NCI-H226 (cell line): ENCODE data around the gene WASF3.
A peak's percentile ranks its signal among the peaks of the same experiment; 100 is the strongest.
"Not testable (repeated sequence)": the region's sequence is repeated elsewhere in the genome, so short reads cannot be mapped to it uniquely, and the experiment has no call there.

Source experiments
- DNase-seq: peaks from one replicate; pipeline ENCODE4 v3.0.0-alpha.2; 2015

Gene WASF3

GRCh38 chr13:26590951-26591350 is 33.5 kb downstream of the WASF3 start:
- no peak for DNase-seq

DNA sequence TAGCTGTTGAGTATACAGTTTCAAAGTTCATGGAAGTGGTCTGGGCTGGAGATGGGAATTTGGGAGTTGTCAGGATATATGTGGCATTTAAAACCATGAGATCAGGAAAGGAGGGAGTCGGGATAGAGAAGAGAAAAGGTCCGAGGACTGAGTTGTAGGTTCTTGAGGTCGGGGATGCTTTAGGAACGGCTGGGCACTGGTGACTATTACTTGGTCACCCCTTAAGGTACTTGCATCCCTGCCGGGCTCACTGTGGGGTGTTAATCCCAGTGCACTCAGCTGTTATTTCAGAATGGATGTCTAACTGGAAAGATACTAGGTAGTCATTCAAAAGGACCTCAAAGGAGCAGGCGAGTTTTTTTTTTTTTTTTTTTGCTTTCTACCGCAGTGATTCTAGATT is 34.2 kb downstream of the WASF3 start:
- DNase-seq = no peak

GRCh38 chr13:26593661-26594060 is 36.2 kb downstream of the WASF3 start:
- DNase-seq = no peak

DNA sequence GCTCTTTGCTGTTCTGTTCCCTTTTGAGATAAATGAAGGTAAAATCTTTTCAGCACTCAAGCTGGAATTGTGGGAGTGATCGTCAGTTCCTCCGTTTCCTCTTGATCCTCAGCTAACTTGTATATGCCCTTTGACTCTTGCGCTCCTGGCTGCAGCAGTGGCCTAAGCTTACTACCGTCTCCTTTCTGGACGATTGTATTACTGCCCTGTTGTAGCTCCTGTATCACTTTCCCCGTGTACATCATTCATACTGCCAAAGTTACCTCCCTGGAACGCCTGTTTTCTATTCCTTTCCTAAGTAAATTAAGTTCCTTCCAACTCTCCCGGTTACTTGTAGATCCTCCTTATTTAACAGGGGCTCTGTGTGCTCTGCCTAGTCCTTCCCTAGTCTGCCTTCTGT is 36.9 kb downstream of the WASF3 start:
- no peak for DNase-seq

GRCh38 chr13:26596458-26596857 is 39.0 kb downstream of the WASF3 start:
- DNase-seq = no peak

DNA sequence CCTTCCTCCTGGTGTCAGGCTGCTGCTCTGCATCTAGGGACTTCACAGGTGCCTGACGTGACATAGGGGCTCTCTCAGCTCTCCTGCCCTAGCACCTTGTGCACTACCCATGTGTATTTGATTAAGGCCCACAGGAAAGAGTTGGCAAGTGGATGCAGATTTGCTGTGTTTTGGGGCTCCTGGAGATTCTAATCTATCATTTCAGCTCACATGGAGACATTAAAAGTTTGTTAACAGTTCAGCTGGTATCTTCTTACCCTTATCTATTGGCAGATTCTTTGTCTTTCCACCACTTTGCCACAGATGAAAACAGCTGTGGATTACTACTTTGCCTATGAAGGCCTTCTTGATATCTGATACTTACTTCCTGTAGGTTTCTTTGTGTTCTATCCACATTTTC is 41.9 kb downstream of the WASF3 start:
- DNase-seq = no peak

- DNase-seq = no peak
Measured at GRCh38 chr13:26599860-26600259, 42.4 kb downstream of the WASF3 start.

DNA sequence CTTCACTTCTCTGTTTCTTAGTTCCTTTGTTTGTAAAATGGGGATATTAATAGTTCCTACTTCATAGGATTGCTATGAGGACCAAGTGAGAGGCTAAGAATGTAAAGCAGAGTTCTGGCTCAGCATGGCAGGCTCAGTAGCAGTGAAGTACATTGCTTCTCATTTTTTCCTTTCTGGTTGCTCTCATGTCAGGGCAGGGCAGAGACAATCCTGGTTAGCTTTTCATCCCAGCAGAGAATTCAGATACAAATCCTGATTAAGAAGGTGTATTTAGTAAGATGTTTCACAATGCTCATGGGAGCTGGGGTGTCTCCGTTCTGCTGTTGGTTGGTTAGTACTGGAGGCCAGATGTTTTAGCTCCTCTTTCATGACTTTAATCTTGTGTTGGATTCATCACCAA is 42.9 kb downstream of the WASF3 start:
- DNase-seq = no peak

DNA sequence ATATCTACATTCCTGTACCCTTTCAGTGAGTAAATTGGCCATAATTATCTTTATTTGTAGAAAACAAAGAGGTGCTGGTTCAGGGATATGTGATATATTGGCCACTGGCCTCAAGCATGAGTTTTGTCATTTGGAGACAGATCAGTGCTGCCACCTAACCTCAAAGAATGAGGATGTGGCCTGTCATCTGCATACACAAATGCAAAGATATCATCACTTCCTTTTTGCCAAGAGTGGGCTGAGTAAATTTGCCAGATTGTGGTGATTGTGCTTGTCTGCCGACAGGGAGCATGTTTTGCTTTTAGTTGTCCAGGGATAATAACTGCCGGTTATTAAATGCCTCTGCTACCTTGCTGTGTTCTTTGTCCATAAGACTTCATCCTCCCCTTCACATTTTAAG is 44.2 kb downstream of the WASF3 start:
- DNase-seq = no peak

DNA sequence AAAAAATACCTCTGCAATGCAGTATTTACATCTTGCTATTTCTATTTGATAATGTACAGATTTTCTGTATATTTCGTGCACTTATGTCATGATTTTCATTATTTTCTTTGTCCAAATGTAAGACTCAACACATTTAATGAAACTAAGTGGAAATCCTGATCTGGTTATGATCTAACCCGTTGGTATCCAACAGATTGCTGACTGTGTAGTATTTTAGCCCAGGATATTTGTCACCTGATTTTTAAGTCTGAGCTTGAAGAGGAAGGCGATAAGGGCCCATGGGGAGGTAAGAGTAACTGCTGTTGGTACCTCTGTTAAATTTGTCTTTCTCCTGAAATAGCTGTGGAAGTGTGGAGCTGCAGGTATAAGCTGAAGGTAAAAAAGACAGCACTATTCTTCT is 45.3 kb downstream of the WASF3 start:
- no peak for DNase-seq

DNA sequence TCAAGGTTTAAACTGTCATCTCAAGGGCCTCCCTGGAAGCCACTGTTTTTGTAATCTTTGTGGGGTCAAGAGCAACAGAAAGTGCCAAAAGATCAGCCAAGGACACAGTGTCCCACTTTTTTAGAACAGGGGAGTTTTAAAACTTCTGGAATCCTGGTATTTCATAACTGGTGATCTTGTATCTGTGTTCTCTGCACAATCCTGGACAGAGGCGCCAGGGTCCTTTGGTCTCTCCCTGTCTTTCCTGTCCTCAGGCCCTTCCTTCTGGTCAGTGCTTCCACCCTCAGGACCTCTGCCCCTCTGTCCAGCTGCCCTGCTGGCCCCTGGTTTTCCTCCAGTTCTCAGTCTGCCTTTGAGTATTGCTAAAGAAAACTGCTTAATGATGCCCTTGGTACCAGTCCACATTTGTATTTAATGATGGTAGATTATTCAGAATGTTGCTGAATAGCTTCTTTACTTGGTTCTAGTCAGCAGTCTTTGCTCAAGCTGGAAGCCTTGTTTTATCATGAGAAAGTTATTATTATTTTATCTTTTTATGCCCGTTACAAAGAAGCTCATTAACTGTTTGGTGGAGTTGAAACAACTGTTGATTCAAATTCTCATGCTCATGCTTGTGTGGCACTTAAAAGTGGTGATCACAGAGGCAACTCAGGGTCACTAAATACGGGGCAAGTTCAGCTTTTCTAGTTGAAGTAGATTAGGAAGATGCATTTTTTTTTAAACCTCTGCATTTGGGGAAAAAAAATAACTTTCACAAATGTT is 47.5 kb downstream of the WASF3 start:
- DNase-seq = no peak

DNA sequence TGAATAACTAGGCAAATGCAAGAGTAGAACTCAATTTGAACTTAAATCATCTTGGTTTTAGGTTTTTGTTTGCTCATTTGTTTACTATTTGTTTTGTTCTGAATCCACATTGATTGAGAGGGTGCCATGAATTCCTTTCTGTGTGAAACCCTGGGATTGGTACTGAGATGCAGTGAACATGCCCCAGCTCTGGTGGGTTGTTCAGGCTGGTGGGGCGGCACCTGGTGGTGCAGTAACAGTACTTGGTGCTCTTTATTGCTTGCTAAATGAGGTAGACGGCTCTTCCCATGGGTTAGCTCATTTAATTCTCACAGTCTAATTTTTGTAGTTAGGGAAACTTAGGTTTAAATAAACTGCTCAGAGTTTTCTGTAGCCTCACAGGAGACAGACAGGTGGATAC is 48.4 kb downstream of the WASF3 start:
- no peak for DNase-seq

DNA sequence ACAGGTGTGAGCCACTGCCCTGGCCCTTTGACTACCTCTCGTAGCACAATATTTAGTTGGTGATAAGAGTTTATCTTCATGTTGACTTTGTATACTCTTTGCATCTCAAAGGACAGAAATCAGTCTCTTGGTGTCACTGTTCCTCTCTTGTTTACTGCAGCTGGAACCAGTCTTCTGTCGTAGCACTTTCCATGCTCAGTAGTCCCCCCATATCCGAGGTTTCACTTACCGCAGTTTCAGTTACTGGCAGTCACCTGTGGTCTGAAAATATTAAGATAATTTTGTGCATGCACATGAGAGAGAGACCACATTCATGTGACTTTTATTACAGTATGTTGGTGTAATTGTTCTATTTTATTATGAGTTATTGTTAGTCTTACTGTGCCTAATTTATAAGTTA is 49.1 kb downstream of the WASF3 start:
- DNase-seq = no peak

GRCh38 chr13:26614721-26615120 is 57.2 kb downstream of the WASF3 start:
- DNase-seq = no peak

DNA sequence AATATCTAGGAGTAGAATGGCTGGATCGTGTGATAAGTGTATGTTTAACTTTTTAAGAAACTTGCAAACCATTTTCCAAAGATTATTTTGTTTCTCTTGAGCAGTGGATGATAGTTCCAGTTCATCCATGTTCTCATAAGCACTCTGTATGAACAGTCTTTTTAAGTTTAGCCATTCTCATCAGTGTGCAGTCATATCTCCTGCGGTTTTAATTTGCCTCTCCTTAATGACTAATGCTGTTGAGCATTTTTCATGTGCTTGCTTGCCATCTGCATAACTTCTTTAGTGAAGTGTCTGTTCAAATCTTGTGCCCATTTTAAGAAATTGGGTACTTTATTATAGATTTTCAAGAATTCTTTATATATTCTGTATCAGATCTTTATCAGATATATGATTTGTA is 58.6 kb downstream of the WASF3 start:
- DNase-seq = peak; percentile 46

GRCh38 chr13:26618726-26619125 is 61.2 kb downstream of the WASF3 start:
- DNase-seq = peak; percentile 2

DNA sequence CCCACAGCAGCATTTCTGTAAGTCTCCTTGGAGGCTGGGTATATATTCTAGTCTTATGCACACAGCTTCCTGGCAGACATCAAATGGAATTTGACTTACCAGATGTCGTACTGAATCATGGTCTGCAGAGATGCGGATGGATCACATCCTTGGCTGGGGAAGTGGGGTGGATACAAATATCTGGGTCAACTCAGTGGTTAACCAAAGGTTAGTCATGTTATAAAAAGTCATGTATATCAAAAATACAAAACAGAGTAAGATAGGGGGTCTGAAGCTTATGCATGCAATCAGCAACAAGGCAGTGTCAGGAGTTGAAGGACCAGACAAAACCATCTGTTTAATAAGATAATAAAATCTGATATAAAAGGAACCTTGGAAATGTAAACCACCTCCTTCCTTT is 61.9 kb downstream of the WASF3 start:
- peak; percentile 60 for DNase-seq

DNA sequence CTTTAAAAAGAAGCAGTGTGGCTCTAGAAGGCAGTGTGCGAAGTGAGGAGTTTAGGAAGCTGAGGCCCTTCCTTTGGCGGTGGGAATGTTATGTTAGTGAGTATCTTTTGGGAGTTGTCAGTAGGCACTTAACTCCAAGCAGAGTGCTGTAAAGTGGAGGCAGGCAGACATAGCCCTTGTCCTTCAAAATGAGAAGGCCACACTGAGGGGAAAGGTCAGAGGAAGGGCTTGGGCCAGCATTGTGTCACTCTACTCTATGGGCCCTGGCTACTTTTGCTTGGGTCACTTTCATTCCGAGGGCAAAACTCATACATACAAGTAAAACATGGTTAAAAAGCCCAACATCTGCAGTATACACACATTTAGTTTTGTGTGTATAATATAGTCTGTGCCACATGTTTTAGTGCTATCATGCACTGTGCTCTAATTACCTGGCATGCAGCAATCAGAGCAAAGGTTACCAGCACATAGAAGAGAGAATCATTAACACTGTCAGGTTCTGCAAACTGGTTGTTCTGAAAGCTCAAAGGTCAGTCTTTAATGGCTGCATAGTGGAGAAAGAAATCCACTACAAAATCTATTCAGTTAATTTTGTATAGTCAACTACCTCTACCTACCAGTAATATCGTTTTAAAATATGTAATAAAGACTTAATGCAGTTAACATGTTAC is 64.4 kb downstream of the WASF3 start:
- no peak for DNase-seq

GRCh38 chr13:26623125-26623524 is 65.6 kb downstream of the WASF3 start:
- no peak for DNase-seq

- DNase-seq = no peak
Measured at GRCh38 chr13:26624572-26624971, 67.1 kb downstream of the WASF3 start.

DNA sequence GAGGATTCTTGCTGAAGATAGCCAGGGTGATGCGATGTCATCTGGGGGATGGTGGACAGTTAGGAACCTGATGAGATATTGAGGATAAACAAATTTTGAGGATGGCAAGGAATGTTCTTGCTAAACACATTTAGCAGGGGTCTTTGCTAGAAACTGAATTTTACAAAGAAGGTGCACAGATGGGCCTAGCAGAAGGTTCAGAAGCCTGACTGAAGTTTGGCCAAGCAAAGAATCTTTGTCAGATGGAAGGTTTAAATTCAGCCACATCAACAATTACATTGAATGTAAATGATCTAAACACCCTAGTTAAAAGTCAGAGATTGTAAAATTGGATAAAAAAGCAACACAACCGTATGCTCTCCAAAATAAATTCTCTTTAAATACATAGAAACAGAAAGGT is 68.8 kb downstream of the WASF3 start:
- DNase-seq = no peak

DNA sequence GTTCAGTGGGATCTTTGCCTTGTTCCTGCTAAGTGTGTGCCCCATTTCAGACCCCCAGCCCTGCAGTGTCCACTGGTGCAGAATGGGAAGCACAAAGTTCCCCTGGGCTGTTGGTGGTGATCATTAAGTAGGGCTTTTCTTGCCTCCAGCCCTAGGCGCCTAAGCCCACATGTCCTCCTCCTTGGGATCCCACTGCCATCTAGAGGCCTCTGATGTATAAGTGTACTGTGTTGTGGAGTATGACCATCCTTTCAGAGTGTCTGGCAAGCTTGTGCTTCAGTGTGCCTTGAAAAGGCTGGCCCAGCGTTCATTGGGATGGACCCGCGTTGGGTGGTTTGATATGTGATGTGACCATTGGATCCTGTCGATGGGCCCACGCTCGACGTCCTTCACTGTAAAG is 71.2 kb downstream of the WASF3 start:
- peak; percentile 3 for DNase-seq

- DNase-seq = no peak
Measured at GRCh38 chr13:26629260-26629825, 71.9 kb downstream of the WASF3 start.

DNA sequence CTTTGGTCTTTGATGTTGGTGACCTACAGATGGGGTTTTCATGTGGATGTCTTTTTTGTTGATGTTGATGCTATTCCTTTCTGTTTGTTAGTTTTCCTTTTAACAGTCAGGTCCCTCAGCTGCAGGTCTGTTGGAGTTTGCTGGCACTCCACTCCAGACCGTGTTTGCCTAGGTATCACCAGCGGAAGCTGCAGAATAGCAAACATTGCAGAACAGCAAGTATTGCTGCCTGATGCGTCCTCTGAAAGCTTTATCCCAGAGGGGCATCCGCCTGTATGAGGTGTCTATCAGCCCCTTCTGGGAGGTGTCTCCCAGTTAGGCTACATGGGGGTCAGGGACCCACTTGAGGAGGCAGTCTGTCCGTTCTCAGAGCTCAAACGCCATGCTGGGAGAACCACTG is 78.2 kb downstream of the WASF3 start:
- DNase-seq = not testable (repeated sequence)

DNA sequence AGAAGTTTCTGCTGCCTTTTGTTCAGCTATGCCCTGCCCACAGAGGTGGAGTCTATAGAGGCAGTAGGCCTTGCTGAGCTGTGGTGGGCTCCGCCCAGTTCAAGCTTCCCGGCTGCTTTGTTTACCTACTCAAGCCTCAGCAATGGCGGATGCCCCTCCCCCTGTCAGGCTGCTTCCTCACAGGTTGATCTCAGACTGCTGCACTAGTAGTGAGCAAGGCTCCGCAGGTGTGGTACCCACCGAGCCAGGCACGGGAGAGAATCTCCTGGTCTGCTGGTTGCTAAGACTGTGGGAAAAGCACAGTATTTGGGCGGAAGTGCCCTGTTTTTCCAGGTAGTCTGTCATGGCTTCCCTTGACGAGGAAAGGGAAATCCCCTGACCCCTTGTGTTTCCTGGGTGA is 78.6 kb downstream of the WASF3 start:
- DNase-seq = not testable (repeated sequence)
